Stimulated activated CD4-positive, alpha-beta T cell treated with anti-CD3 and anti-CD28 coated beads, Interleukin-4, amount 100 ng/mL, for 4 hours (primary cell): ENCODE measurements around the gene HOXC10.

Experiments
- DNase-seq, 2 experiments: peaks; one replicate each; pipeline ENCODE4 v3.0.0-alpha.2; 2020

The HOXC10 gene

DNA sequence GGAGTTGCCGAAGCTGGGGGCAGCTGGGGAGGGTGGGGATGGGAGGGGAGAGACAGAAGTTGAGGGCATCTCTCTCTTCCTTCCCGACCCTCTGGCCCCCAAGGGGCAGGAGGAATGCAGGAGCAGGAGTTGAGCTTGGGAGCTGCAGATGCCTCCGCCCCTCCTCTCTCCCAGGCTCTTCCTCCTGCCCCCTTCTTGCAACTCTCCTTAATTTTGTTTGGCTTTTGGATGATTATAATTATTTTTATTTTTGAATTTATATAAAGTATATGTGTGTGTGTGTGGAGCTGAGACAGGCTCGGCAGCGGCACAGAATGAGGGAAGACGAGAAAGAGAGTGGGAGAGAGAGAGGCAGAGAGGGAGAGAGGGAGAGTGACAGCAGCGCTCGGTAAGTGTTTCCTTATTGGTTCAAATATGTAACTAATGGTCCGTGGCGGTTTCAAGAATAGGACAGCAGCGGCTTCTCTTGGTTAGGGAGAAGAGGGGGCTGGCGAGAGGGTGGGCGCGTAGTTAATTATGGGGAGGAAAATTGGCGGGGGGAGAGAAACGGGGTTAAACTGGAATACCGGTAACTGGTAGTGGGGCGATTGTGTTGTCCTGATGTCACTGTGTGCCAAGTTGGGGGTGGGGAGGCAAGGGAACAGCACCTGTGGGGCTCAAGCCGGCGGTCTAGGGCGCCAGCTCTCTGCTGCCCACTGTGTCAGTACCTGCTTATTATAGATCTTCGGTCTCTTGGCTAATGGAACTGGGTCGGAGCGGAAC lies 32.3 kb downstream of the HOXC10 start:
- DNase-seq, result no peak

DNA sequence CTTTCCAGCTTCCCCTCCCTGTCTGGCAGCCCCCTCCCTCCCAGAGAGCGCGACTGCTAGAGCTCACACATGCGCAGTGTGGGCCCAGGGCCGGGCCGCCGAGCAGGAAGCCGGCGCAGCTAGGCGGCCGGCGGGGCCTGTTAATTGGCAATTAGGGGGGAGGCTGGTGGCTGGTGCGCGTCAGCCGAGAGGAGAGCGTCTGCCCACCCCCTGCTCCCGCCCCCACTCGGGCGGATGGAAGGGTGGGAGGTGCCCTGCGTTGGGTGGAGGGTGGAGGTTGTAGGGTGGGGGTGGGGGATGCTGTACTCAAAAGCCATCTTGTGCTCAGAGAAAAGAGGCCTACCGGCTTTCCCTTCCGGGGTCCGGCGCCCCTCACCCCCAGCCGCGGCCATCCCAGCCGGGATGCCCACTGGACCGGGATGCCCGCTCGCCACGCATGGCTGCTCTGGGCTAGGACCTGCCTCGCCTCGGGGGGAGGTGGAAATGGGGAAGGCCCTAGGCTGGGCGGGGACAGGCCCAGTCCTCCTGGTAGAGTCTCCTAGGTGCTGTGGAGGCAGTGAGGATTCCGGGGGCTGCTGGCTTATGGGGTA lies 33.0 kb downstream of the HOXC10 start:
- DNase-seq, result peak; percentile 73 to 78

DNA sequence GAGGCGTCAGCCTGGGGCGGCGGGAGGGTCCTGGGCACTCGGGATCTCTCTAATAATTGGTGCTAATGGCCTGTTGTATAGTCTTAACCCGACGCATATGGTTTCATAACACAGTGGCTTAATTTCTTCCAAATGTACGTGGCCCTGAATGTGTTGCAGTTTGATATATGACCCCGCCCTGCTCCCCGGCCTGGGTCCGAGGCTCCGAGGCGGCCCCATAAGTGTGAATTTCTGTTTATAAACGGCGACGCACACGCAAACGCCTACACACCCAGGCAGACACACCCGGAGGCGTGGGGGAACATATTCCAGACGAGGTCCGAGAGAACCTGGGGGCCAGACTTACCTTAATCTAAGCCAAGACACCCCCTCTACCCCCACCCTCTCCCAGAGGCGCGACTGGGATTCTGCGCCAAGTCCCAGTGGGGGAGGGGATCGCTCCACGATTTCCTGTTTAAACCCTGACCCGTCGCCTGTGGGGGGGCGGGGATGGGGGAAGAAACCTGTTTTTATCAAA lies 33.6 kb downstream of the HOXC10 start:
- no peak for DNase-seq

DNA sequence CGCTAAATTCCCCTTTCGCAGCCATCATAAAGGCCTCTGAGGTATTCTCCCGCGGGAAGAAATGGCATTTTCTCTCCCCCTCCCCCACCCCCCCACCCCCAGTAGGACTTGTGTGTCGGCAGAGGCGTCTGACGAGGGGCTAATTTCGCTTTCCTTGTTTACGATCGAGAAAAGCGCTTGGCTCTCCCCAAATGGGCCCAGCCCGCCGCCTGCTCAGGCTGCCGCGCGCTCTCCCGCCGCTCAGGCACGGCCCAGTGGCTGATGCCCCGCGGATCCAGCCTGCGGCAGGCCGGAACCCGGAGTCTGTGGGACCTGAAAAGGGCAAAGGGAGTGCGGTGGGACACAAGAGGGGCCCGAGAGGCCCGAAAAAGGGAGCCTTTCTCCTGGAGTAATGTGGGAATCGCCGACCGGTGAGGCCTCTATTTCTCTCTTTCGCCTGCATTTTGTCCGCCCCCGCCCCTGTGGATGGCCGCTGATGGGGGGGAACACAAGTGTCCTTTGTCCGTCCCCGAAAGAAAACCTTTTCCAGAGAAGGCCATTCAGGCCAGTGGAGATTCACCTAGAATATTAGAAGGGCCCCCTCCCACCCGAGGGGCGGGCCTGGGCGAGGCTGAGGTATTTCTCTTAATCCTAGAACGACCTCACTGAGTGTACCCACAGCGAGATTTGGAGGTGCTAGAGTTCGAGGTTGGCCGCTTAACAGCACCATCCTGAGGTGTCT lies 34.3 kb downstream of the HOXC10 start:
- no peak for DNase-seq

DNA sequence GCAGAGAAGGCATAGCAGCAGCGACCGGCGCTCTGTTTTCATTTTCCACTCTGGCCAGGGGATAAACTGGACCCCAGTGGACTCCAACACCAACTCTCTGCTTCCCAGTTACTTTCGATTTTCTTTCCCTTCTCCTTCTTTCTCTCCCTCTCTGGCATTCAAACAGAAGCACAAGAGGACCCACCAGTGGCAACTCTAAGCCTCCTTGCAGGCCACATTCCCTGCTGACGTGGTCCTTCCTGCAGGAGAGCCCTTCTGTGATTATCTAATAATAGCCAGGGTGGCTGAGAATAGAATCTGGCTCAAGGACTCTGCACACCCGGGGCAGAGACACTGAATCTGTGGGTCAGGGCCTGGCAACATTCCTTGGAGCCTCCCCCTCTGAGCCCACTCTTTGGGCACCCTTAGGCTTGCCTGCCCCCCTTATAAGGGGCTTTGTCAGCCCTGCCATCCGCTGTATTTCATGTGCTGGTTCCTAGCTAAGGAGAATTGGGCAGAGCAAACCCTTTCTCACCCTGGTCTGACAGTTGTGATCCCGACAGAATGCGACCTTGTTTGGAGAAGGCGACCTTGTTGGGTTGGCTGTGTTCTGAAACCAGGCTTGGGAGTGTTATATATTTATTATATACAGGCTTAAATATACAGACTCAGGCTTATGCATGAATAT lies 35.1 kb downstream of the HOXC10 start:
- DNase-seq, result no peak

DNA sequence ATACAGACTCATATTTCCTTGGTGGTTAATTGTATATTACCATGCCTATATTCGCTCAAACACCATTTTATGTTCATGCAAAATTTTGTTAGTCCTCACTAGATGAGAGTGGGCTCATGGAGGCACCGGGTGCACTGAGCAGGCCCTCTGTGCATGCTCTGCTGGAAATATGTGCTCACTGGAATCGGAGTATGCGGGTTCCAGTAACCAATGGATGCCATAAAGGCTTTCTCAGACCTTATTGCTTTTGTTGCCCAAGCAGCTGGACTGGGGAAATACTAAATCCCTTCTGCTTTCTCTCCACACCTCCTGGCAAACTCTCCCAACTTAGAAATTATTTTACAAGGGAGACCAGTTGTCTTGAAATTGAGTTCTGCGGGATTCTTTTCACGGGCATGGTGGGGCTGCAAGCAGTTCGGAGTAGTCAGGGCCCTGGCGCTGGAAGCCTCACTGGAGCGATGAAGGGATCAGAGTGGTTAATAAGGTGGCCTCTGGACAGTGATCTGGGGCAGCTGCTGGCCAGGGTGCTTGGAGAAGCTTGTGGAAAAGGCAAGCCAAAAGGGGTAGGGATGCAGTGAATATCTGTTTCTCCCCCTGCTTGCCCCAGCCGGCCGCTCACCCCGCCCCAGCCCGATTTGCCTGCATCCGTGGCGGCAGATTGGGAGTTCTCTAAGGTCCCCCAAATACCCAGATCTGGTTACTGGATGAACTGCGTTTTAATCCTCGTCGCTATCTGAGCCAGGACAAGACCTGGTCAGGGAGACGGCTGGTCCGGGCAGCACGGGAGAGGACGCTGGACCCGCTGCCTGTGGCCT lies 35.9 kb downstream of the HOXC10 start:
- no peak for DNase-seq

DNA sequence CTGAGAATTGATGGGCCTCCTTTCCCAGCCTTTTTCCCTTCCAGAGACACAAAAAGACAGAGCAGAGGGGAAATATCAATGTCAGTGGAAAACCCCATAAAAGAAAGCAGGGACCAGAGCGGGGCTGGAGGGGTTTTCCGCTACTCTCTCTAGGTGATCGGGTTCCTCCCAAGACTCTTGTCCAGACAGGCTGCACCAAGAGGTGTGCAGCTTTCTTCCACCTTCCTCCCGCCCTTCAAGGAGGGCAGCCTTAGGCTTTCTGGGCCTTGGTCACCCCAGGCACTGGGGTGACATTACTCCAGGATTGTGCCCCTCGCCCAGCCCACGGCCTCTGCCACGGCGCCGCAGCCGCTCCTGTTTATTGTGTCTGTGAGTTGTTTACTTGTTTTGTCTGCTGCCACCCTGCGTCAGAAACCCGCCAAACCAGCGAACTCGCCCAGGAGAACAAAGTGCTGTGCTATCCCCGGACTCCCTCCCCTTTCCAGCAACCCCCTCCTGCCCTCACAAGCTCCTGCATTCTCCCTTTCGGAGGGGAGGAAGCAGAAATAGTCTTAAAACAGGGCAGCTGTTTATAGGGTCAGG lies 36.6 kb downstream of the HOXC10 start:
- no peak for DNase-seq

DNA sequence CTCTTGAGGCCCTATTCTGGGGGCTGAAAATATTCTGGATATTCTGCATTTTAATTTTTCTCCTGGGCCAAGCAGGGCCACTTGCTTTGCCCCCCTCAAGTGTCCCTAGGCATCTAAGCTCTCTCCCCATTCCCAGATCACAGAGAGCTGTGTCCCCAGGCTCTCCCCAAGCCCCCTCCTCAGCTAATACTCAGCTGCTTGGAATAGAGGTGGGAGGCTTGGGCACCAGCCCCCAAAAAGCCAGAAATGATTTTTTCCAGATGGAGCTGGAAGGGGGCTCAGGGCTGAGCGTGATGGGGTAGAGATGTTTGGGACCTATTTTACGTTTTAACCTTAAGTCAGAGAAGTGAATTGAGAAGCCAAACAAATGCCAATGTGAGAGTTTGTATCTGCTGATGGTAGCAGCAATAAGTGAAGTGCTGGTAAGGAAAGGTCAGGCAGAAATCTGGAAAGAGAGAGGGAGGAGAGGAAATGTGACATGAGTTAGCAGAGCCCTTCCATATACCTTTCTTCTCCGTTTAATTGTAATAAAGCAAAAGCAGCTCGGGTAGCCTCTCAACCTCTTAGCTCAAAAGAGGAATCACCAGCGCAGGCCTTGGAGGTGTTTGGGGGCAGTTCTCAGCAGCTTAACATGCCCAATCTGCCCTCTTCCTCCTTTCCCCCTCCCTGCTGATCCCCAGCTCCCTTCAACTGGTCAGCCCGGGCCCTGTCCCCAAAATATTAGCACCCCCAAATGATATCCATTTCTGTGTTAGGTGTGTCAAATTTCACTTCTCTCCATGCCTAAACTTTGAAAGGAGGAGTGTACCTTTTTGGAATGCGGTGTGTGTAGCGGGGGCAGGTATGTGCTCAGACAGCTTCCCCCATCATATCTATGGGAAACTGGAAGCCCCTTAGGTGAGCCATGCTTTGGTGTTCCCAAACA lies 38.3 kb downstream of the HOXC10 start:
- DNase-seq, result no peak

DNA sequence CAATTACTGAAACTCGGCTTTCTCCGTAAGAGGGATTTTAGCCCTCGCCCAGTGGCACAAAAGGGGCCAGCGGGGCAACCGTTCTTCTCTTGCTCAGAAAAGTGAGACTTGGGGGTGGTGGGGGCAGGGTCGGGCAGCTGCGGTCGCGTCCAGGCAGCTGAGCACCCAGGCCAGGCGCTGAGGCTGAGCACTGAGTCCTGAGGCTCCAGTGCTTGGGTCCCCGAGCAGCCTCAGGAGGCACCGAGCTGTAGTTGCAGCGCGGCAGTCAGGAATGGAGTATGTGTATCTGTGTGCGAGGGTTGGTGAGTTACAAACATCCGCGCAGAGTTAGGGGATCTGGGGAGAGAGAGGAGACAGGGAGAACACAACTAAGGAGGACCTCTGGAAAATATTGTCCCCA lies 39.2 kb downstream of the HOXC10 start:
- no peak for DNase-seq

DNA sequence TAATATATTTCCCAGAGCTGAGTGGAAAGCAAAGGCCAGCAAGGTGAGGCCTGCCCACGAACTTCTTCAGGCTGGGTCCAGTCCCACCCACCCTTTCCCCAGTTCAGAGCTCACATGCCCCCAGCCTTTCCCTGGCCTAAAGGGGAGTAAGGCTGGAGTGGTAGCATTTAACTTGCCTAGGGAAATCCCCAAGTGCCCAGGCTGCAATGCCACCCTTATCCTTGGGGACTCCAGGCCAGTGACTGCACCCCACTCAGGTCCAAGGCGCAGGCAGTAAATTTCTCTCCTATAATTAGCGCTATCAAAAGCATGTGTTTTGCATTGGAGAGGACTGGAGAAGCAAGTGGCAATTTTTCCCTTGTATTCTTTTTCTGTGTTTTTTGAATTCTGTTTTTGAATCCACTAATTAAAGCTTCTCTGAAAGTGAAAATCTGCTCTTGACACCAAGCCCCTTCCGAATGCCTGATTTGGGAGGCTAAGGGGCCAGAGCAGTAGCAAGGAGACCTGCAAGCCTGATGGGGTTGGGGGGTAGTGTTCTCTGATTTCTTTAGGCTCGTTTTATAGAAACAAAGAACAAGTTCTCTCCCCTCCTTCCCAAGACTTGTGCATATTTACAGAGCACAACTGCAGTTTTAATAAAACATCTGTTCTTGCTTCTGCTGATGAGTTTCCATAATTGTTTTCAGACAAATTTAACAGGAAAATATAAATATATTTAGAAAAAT lies 39.8 kb downstream of the HOXC10 start:
- DNase-seq, result no peak

DNA sequence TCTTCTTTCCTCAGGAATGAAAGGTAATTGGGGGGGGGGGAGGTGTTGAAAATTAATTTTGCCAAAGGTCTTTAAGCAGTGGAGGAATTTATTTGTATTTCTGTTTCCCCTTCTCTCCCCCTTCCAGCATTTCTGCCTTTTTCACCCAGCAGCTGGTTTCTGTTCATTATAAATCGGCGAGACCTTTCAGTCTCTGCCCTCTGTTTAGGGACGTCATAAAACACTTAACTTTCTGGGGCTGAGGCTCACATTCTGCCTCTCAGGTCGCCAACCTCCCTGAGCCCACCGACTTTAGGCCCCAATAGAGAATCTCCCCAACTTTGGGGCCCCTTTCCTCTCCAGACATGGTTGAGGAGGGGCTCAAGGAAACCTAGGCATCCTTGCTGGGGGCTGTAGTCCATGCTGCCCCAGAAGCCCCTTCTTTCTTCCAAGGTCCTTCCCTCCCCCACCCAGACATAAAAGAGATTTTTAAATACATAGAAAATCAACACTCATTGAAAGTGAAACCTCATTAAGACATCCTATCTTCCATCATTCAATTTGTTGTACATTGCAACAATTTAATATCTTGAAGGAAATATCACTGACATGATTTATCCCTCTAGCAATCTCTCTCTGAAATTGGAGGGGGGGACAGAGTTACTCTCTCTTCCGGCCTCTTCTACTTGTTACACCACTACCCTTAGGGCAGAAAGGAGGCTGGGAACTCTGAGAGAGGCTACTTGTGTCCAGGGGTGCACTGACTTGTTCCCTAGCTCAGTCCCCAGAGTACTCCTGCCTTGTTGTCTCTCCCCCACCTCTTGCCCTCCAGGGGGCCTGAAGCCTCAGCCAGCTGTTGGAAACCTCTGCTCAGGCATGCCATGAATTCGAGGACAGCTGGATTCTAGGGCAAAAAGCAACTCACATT lies 40.8 kb downstream of the HOXC10 start:
- no peak for DNase-seq

DNA sequence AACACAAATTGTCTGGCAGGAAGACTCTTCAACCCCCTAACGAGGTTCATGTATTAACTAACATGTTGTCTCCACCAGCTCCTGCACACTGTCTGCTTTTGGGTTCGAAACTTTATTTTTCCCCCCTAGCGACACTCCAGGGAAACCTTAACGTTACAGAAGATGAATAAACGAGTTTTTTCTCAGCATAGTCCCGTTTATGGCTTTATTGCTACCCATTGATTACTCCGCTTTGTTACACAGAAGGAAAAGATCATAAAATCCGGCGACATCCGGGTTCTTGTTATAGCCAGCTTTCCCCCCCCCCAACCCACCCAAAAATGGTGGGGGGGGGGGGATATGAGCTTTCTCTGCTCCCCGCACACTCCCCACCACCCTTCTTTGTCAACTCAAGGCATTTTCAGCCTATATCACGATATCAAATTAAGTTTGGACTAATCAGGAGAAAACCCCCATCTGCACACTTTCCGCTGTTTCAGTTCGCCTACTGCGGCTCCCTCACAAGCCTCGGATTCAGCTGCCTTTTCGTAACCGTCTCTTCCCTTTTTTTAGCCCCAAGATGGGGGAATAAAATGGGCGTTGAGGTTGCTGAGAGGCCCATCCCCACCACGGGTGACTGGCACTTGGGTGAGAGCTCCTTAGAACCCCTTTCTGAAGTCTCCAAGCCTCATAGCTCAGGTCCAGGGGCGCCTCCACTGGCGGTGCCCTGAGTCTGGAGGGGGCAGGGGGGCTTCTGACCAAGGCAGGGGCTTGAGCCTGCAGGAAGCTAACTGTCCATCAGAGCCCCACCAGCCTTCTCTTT lies 41.9 kb downstream of the HOXC10 start:
- no peak for DNase-seq

DNA sequence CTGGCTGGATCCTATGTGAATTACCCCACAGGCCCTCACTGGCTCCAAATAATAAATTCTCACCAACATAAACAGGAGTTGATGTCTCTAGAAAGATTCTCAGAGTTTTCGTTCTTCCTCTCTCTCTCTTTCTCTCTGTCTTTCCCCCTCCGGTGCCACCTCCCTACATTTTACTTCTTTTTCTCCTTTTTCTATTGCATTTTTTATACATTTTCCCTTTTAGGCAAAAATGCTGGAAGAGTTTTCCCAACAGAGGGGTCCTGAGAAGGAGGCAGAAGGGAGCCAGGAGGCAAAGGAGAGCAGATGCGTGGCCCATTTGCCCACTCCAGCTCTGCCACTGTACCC lies 42.5 kb downstream of the HOXC10 start:
- no peak for DNase-seq

DNA sequence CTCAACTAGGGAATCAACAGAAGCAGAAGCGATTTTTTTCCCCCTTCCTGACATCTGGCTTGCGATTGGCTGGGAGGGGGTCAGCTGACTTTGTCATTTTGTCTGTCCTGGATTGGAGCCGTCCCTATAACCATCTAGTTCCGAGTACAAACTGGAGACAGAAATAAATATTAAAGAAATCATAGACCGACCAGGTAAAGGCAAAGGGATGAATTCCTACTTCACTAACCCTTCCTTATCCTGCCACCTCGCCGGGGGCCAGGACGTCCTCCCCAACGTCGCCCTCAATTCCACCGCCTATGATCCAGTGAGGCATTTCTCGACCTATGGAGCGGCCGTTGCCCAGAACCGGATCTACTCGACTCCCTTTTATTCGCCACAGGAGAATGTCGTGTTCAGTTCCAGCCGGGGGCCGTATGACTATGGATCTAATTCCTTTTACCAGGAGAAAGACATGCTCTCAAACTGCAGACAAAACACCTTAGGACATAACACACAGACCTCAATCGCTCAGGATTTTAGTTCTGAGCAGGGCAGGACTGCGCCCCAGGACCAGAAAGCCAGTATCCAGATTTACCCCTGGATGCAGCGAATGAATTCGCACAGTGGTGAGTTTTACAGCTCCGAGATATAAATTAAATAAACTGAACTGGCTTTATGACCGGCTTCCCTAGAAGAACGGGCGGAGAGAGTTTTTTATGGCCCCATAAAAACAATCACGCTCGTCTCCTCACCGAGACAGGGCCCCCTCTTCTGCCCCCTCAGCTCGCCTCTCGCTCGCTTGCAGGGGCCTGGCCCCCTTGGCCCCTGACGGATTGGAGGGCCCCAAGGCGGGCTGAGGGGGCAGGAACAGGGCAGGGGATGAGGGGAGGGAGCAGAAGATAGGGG lies 43.6 kb downstream of the HOXC10 start, which contains the start of gene HOXC6:
TSS of gene HOXC6 (plus strand) at position 127 of the 888 bp plus-strand sequence. CDS start at position 209, 82 bp downstream.
- no peak for DNase-seq

DNA sequence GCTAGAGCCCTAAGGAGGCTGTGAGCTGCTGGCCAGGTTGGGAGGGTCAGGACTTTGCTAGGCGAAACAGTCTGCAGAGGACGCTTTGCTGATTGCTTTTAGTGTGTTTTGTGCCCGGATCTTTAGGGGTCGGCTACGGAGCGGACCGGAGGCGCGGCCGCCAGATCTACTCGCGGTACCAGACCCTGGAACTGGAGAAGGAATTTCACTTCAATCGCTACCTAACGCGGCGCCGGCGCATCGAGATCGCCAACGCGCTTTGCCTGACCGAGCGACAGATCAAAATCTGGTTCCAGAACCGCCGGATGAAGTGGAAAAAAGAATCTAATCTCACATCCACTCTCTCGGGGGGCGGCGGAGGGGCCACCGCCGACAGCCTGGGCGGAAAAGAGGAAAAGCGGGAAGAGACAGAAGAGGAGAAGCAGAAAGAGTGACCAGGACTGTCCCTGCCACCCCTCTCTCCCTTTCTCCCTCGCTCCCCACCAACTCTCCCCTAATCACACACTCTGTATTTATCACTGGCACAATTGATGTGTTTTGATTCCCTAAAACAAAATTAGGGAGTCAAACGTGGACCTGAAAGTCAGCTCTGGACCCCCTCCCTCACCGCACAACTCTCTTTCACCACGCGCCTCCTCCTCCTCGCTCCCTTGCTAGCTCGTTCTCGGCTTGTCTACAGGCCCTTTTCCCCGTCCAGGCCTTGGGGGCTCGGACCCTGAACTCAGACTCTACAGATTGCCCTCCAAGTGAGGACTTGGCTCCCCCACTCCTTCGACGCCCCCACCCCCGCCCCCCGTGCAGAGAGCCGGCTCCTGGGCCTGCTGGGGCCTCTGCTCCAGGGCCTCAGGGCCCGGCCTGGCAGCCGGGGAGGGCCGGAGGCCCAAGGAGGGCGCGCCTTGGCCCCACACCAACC lies 44.8 kb downstream of the HOXC10 start:
- DNase-seq, result no peak

DNA sequence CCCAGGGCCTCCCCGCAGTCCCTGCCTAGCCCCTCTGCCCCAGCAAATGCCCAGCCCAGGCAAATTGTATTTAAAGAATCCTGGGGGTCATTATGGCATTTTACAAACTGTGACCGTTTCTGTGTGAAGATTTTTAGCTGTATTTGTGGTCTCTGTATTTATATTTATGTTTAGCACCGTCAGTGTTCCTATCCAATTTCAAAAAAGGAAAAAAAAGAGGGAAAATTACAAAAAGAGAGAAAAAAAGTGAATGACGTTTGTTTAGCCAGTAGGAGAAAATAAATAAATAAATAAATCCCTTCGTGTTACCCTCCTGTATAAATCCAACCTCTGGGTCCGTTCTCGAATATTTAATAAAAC lies 45.5 kb downstream of the HOXC10 start:
- no peak for DNase-seq
